GM23338 (cell line): Measurements from ENCODE around the gene IRF6. TPM values are rescaled to one million over a fixed set of nuclear protein-coding genes. Genes with fewer than 3 reads are reported as not detected.

Experiments
- ATAC-seq: fragments of 200-7000 bp; cut with Tn5 transposase; 3 replicates; pipeline ENCODE4 v1.9.1; 2020
- DNase-seq: peaks from one replicate; pipeline ENCODE4 v3.0.0-alpha.2; 2015; ENCODE audit warnings: low spot score
- H2AFZ ChIP-seq: fragments of 200-600 bp; sonication (generic); 2 replicates; pipeline ENCODE4 v1.8.0; 2016; ENCODE audit warnings: antibody characterized with exemption, mild to moderate bottlenecking, moderate library complexity
- H3F3A ChIP-seq: fragments of 200-600 bp; sonication (generic); replicated peaks from 2 replicates; pipeline ENCODE4 v1.8.0; 2017; ENCODE audit warnings: antibody characterized with exemption, mixed run types, low read depth
- H3K27ac ChIP-seq: fragments of 200-600 bp; sonication (generic); 2 replicates; pipeline ENCODE4 v1.6.1; 2016; ENCODE audit warnings: low read depth
- H3K27me3 ChIP-seq: fragments of 200-600 bp; sonication (generic); 2 replicates; pipeline ENCODE4 v1.8.0; 2016; ENCODE audit warnings: mild to moderate bottlenecking, mixed run types, moderate library complexity; ENCODE audit not compliant: insufficient read depth
- H3K36me3 ChIP-seq: fragments of 200-600 bp; sonication (generic); 2 replicates; pipeline ENCODE4 v1.8.0; 2016; ENCODE audit warnings: mild to moderate bottlenecking; ENCODE audit not compliant: insufficient read depth
- H3K4me1 ChIP-seq: fragments of 200-600 bp; sonication (generic); 2 replicates; pipeline ENCODE4 v1.8.0; 2016; ENCODE audit warnings: mild to moderate bottlenecking, moderate library complexity; ENCODE audit not compliant: insufficient read depth
- H3K4me2 ChIP-seq: fragments of 200-600 bp; sonication (generic); 2 replicates; pipeline ENCODE4 v1.7.1; 2017; ENCODE audit warnings: mixed run types
- H3K4me3 ChIP-seq: fragments of 200-600 bp; sonication (generic); 2 replicates; pipeline ENCODE4 v1.6.1; 2016; ENCODE audit warnings: mixed run types
- H3K79me2 ChIP-seq: fragments of 200-600 bp; sonication (generic); replicated peaks from 2 replicates; pipeline ENCODE4 v1.8.0; 2017; ENCODE audit warnings: mild to moderate bottlenecking; ENCODE audit not compliant: insufficient read depth
- H3K9me2 ChIP-seq: fragments of 200-600 bp; sonication (generic); 2 replicates; pipeline ENCODE4 v1.8.0; 2017; ENCODE audit not compliant: insufficient read depth
- H4K20me1 ChIP-seq: fragments of 200-600 bp; sonication (generic); replicated peaks from 2 replicates; pipeline ENCODE4 v1.8.0; 2017; ENCODE audit warnings: mild to moderate bottlenecking; ENCODE audit not compliant: insufficient read depth
- H3K27ac Mint-ChIP-seq: 2 replicates; pipeline ENCODE4 v1.8.0; 2020; ENCODE audit warnings: inconsistent platforms, mild to moderate bottlenecking, moderate library complexity, mixed read lengths
- H3K27me3 Mint-ChIP-seq: 3 replicates; pipeline ENCODE4 v1.8.0; 2022; ENCODE audit warnings: low read depth, mild to moderate bottlenecking, moderate library complexity, mixed read lengths, inconsistent platforms; ENCODE audit not compliant: insufficient read depth, poor library complexity
- H3K36me3 Mint-ChIP-seq: 3 replicates; pipeline ENCODE4 v1.8.0; 2021; ENCODE audit warnings: low read depth, mild to moderate bottlenecking, inconsistent platforms, moderate library complexity, mixed read lengths
- H3K4me1 Mint-ChIP-seq: 3 replicates; pipeline ENCODE4 v1.8.0; 2020; ENCODE audit warnings: mild to moderate bottlenecking, inconsistent platforms, mixed read lengths
- H3K4me3 Mint-ChIP-seq: 3 replicates; pipeline ENCODE4 v1.8.0; 2021; ENCODE audit warnings: moderate library complexity, mild to moderate bottlenecking, inconsistent platforms, mixed read lengths
- H3K9me3 Mint-ChIP-seq: 3 replicates; pipeline ENCODE4 v1.8.0; 2020; ENCODE audit warnings: moderate library complexity, mild to moderate bottlenecking, inconsistent platforms, mixed read lengths
- EZH2 ChIP-seq: fragments of 200-600 bp; sonication (generic); IDR thresholded peaks from one replicate; pipeline ENCODE4 v1.8.0; 2017; ENCODE audit warnings: antibody characterized with exemption, mild to moderate bottlenecking, low read depth; ENCODE audit not compliant: unreplicated experiment
- JUNB ChIP-seq: IDR thresholded peaks from one replicate; pipeline ENCODE4 v1.6.1; 2016; ENCODE audit warnings: antibody characterized with exemption; ENCODE audit not compliant: unreplicated experiment
- NANOG ChIP-seq: IDR thresholded peaks from 2 replicates; pipeline ENCODE4 v1.6.1; 2016; ENCODE audit warnings: antibody characterized with exemption, borderline replicate concordance
- POLR2AphosphoS5 ChIP-seq: IDR thresholded peaks from 2 replicates; pipeline ENCODE4 v1.6.1; 2016; ENCODE audit warnings: antibody characterized with exemption, low read depth
- polyA plus RNA-seq: library from polyadenylated mRNA; unstranded; fragments of >200 nt; fragmentation: Nextera tagmentation; extraction: Ambion mirVana; gene quantifications from 2 replicates; pipeline ENCODE4 v1.2.1, GENCODE V29; 2016
- total RNA-seq: library from RNA; depleted of rRNA; stranded (reverse); fragments of >200 nt; shearing (Covaris generic); gene quantifications from 2 replicates; pipeline ENCODE4 v1.2.3, GENCODE V29; 2014
- TF ChIP-seq, protein P1 (sequence below): fragments of 250-450 bp; sonication (Bioruptor Pico); IDR thresholded peaks from 2 replicates; pipeline ENCODE4 v1.5.0; 2020; ENCODE audit warnings: mild to moderate bottlenecking, moderate library complexity
- TF ChIP-seq, protein P2 (sequence below): IDR thresholded peaks from 2 replicates; pipeline ENCODE4 v1.6.1; 2016; ENCODE audit warnings: antibody characterized with exemption

Gene IRF6
- total and polyA plus RNA-seq, 2 experiments from 2014 or later, result 4.6 to 11.7 TPM

DNA sequence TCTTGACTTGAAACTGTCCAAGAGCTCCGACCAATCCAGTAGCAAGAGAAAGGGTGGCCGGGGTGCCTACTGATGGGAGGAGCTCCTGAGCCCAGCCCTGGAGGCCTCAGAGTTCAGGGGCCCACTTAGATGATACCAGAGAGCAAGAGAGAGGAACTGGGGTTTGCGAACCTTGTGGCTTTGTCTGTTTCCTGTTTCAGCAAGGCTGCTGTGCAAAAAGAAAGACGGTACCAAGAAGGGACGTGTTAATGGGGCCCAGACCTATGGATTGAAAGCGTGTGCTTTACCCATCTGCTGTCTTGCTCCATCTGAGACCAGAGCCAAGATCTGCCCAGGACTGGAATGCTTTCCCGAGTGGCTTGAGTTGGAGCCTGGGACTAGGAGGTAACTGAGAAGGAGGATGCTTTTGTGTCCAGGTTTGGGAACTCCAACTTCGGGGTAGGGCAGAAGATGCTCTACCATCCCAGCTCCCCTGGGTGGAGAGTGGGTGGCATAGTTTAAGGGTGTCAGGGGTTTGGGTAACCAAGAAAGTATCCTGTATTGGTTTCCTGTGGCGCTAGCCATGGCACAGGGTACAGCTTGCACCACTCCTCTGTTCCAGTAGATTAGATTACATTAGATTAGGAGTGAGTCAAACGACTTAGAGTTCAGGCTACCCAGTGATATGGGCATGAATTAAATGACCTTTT is 49.9 kb downstream of the IRF6 start, which contains the start of gene TRAF3IP3 (continued):
- TF ChIP-seq, protein P1, sequence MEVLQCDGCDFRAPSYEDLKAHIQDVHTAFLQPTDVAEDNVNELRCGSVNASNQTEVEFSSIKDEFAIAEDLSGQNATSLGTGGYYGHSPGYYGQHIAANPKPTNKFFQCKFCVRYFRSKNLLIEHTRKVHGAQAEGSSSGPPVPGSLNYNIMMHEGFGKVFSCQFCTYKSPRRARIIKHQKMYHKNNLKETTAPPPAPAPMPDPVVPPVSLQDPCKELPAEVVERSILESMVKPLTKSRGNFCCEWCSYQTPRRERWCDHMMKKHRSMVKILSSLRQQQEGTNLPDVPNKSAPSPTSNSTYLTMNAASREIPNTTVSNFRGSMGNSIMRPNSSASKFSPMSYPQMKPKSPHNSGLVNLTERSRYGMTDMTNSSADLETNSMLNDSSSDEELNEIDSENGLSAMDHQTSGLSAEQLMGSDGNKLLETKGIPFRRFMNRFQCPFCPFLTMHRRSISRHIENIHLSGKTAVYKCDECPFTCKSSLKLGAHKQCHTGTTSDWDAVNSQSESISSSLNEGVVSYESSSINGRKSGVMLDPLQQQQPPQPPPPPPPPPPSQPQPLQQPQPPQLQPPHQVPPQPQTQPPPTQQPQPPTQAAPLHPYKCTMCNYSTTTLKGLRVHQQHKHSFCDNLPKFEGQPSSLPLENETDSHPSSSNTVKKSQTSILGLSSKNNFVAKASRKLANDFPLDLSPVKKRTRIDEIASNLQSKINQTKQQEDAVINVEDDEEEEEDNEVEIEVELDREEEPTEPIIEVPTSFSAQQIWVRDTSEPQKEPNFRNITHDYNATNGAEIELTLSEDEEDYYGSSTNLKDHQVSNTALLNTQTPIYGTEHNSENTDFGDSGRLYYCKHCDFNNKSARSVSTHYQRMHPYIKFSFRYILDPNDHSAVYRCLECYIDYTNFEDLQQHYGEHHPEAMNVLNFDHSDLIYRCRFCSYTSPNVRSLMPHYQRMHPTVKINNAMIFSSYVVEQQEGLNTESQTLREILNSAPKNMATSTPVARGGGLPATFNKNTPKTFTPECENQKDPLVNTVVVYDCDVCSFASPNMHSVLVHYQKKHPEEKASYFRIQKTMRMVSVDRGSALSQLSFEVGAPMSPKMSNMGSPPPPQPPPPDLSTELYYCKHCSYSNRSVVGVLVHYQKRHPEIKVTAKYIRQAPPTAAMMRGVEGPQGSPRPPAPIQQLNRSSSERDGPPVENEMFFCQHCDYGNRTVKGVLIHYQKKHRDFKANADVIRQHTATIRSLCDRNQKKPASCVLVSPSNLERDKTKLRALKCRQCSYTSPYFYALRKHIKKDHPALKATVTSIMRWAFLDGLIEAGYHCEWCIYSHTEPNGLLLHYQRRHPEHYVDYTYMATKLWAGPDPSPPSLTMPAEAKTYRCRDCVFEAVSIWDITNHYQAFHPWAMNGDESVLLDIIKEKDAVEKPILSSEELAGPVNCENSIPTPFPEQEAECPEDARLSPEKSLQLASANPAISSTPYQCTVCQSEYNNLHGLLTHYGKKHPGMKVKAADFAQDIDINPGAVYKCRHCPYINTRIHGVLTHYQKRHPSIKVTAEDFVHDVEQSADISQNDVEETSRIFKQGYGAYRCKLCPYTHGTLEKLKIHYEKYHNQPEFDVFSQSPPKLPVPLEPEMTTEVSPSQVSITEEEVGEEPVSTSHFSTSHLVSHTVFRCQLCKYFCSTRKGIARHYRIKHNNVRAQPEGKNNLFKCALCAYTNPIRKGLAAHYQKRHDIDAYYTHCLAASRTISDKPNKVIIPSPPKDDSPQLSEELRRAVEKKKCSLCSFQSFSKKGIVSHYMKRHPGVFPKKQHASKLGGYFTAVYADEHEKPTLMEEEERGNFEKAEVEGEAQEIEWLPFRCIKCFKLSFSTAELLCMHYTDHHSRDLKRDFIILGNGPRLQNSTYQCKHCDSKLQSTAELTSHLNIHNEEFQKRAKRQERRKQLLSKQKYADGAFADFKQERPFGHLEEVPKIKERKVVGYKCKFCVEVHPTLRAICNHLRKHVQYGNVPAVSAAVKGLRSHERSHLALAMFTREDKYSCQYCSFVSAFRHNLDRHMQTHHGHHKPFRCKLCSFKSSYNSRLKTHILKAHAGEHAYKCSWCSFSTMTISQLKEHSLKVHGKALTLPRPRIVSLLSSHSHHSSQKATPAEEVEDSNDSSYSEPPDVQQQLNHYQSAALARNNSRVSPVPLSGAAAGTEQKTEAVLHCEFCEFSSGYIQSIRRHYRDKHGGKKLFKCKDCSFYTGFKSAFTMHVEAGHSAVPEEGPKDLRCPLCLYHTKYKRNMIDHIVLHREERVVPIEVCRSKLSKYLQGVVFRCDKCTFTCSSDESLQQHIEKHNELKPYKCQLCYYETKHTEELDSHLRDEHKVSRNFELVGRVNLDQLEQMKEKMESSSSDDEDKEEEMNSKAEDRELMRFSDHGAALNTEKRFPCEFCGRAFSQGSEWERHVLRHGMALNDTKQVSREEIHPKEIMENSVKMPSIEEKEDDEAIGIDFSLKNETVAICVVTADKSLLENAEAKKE (CRISPR knock-in tag), result no peak
- TF ChIP-seq JUNB (no peak), POLR2AphosphoS5 (no peak)
- TF ChIP-seq, protein P2, sequence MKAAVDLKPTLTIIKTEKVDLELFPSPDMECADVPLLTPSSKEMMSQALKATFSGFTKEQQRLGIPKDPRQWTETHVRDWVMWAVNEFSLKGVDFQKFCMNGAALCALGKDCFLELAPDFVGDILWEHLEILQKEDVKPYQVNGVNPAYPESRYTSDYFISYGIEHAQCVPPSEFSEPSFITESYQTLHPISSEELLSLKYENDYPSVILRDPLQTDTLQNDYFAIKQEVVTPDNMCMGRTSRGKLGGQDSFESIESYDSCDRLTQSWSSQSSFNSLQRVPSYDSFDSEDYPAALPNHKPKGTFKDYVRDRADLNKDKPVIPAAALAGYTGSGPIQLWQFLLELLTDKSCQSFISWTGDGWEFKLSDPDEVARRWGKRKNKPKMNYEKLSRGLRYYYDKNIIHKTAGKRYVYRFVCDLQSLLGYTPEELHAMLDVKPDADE, result no peak

DNA sequence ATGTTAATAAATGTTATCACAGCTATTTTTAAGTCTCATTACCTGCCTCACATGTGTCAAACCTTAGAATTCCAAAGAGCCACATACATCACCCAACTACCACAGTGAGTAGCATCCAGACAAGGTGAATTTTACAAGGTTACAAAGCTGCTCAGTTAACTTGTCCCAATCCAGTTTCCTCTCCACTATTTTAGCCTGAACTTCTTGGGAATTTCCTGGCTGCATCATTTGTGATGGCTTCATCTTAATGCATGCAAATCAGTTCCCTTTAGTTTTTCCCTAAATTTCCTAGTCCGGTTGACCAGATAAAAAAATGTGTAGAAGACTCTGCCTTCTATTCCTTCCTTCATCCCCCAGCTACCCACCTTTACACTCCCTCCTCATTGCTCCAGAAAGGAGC is 50.7 kb downstream of the IRF6 start:
- Mint-ChIP-seq H3K27ac (no peak overlapping the region), H3K4me1 (no peaks in the 10 kb centered on the region), H3K36me3 (no peaks in the 10 kb centered on the region), H3K4me3 (no peak overlapping the region), H3K27me3 (peaks cover 4% of the 10 kb centered on the region), H3K9me3 (no peaks in the 10 kb centered on the region)
- H3K36me3 ChIP-seq, result no peaks in the 10 kb centered on the region
- no peaks in the 10 kb centered on the region for H3F3A ChIP-seq
- ATAC-seq (no peak), DNase-seq (no peak)
- H3K4me2 ChIP-seq, result no peak overlapping the region
- H3K9me2 ChIP-seq, result 0 out of 2 replicates have a peak, but pooled peaks cover 3% of the 10 kb centered on the region
- H4K20me1 ChIP-seq, result no peaks in the 10 kb centered on the region
- H3K27ac ChIP-seq, result no peak overlapping the region
- H3K4me1 ChIP-seq, result no peaks in the 10 kb centered on the region
- no peak overlapping the region for H2AFZ ChIP-seq
- no peaks in the 10 kb centered on the region for H3K79me2 ChIP-seq
- H3K4me3 ChIP-seq, result no peak overlapping the region
- no peaks in the 10 kb centered on the region for H3K27me3 ChIP-seq
- TF ChIP-seq EZH2, result no peak
- no peak for TF ChIP-seq NANOG
- TF ChIP-seq, protein P2, result no peak
- TF ChIP-seq, protein P1 (CRISPR knock-in tag), result no peak
